PFSK-1 (cell line): ENCODE measurements around the gene SIRT7.

Experiments used
- FOXP2 ChIP-seq: optimal IDR thresholded peaks from 2 replicates; pipeline ENCODE3; 2011; ENCODE audit warnings: borderline replicate concordance, control low read depth, inconsistent platforms; ENCODE audit not compliant: insufficient read depth; ENCODE audit errors: extremely low read length, extremely low read depth
- POLR2AphosphoS5 ChIP-seq: IDR thresholded peaks from 2 replicates; pipeline ENCODE4 v1.6.1; 2012; ENCODE audit warnings: low read depth, mild to moderate bottlenecking, control low read depth, low read length, moderate library complexity
- SIN3A ChIP-seq: IDR thresholded peaks from 2 replicates; pipeline ENCODE4 v1.6.1; 2012; ENCODE audit warnings: mild to moderate bottlenecking, low read length, moderate library complexity, borderline replicate concordance; ENCODE audit not compliant: insufficient read depth
- TAF1 ChIP-seq: IDR thresholded peaks from 2 replicates; pipeline ENCODE4 v1.6.1; 2012; ENCODE audit warnings: low read length, control low read depth, borderline replicate concordance; ENCODE audit not compliant: insufficient read depth
- TF ChIP-seq, protein P1 (sequence below), 2 experiments: IDR thresholded peaks; 2 replicates each; pipeline versions ENCODE4 v1.6.1 to v1.8.0; 2011 to 2012; ENCODE audit warnings: low read depth in 2 of 2, low read length in 2 of 2, control low read depth in 1 of 2, inconsistent platforms in 1 of 2, mild to moderate bottlenecking in 1 of 2, moderate library complexity in 1 of 2; ENCODE audit not compliant: insufficient read depth in 1 of 2

The SIRT7 gene

DNA sequence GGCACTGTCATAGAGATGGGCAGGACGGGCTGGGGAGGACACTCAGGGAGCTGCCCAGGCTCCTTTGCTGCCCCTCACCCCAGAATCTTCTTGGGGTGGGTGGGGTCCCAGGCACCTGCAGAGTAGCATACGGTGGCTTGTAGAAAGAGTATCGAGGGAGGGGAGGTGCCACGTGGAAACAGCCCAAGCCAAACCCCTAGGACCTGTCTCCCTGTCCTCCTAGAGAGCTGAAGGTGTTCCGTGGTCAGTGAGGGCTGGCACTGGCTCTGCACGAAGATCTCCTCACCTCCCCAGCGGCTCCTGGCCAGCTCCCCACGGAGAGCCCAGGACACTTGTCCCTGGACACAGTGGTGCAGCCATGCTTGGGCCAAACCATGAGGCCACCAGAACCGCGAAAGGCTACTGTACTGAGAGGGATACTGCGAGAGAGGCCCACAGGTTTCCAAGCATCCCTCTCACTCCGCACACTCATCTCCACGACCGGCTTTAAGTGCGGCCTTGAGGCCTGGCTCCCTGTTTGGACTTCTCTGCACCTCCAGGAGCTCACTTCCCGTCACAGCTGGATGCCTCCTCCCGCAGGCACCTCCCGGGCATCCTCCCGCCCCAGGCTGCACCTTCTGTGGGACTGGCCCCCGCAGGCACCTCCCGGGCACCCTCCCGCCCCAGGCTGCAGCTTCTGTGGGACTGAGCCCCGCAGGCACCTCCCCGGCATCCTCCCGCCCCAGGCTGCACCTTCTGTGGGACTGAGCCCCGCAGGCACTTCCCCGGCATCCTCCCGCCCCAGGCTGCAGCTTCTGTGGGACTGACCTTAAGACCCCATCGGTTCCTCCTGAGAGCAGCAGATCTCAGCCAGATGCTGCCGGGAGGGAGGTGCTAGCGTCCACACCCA, 11.5 kb upstream of the SIRT7 start:
- TF ChIP-seq FOXP2 (no peak), POLR2AphosphoS5 (no peak), SIN3A (no peak), TAF1 (no peak)
- TF ChIP-seq, protein P1, sequence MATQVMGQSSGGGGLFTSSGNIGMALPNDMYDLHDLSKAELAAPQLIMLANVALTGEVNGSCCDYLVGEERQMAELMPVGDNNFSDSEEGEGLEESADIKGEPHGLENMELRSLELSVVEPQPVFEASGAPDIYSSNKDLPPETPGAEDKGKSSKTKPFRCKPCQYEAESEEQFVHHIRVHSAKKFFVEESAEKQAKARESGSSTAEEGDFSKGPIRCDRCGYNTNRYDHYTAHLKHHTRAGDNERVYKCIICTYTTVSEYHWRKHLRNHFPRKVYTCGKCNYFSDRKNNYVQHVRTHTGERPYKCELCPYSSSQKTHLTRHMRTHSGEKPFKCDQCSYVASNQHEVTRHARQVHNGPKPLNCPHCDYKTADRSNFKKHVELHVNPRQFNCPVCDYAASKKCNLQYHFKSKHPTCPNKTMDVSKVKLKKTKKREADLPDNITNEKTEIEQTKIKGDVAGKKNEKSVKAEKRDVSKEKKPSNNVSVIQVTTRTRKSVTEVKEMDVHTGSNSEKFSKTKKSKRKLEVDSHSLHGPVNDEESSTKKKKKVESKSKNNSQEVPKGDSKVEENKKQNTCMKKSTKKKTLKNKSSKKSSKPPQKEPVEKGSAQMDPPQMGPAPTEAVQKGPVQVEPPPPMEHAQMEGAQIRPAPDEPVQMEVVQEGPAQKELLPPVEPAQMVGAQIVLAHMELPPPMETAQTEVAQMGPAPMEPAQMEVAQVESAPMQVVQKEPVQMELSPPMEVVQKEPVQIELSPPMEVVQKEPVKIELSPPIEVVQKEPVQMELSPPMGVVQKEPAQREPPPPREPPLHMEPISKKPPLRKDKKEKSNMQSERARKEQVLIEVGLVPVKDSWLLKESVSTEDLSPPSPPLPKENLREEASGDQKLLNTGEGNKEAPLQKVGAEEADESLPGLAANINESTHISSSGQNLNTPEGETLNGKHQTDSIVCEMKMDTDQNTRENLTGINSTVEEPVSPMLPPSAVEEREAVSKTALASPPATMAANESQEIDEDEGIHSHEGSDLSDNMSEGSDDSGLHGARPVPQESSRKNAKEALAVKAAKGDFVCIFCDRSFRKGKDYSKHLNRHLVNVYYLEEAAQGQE (IDR thresholded peaks at IDR 0.05; ENCODE audit: insufficient read depth in 1 of 2, low read depth in 2 of 2, low read length in 2 of 2): no peak

DNA sequence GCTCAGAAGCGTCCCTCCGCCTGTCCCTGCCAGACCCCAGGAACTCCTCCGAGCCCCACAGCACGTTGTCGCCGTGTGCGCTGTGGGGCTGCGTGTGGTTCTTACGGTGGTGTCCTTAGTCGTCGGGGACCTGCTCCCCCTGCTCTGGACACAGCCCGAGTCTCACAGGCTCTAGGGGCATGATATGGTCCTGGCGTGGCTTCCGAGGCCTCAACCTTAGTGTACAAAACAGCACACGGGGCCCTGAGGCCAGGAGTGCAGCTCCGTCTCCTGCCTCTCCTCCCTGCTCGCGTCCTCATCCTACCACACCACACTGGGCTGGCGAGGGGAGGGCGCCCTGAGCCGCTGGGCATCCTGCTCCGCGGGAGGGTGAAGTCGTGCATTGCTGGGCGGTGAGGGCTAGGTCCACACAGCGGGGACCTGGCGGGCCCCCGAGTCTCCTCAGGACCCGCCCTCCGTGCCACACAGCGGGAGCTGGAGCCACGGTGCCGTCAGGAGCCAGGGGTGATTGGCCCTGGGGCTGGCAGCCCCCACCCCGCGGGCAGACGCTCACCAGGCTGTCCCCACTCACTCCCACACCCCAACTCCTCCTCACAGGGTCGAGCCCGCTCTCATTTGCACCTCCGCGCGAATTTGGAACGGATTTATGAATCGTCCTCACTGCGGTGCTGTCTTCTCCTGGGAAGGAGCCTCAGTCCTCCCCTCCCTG, 10.7 kb upstream of the SIRT7 start:
- TF ChIP-seq FOXP2 (no peak), TAF1 (no peak; the same call in 1 of the 2 replicates), POLR2AphosphoS5 (0 out of 2 replicates have a peak, but pooled peaks have one; percentile 27), SIN3A (peak; percentile 72; the same call in 1 of the 2 replicates)
- TF ChIP-seq, protein P1 (IDR thresholded peaks at IDR 0.05; ENCODE audit: insufficient read depth in 1 of 2, low read depth in 2 of 2, low read length in 2 of 2): peak in 1 of 2 experiments; percentile 28; a peak in 1 of 4 replicates

DNA sequence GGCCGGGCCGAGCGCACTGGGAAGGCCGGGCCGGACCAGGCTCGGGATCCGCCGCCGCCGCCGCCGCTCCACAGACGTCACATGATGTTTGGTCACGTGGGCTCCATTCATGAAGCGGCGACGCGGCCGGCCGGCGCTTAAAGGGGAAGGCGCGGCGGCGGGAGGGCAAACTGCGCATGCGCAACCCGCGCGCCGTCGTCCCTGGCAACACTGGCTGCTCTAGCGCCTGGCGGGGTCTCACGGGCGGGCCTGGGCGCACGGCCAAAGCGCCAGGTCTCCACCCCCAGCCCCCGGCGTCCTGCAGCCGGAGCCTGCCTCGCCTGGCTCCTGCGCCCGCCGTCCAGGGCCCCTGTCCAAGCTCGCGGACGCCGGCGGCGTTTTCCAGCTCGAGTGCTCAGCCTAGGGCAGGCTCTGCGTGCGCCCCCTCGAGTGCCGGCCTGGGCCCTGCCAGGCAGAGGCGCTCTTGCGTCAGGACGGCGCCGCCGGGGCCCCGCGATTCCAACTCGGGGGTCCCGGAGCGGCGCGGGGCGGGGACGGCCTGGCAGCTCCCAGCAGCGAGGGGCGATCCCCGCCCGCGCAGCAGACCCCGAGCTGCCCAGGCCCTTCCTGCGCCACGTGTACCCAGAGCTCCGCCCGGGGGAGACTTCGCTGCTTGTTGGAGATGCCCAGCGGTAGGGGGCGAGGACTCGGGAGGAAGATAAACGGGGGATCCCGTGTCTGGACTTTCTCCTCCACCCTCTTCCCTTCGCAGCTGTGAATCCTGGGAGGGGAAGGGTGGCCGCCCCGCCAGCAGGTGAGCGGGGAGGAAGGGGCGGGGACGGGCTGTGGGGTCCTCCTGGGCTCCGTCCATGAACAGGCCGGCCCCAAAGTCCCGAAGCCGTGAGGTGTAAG, 9.9 kb upstream of the SIRT7 start, which contains the start of gene MAFG:
MAFG (minus strand) TSS at position 83 of the 891 bp plus-strand sequence. CDS start 4,550 bp downstream, outside the sequence.
- TF ChIP-seq POLR2AphosphoS5: peak; percentile 60; the same call in 1 of the 2 replicates
- peak; percentile 82; the same call in 1 of the 2 replicates for TF ChIP-seq SIN3A
- no peak for TF ChIP-seq TAF1
- TF ChIP-seq, protein P1 (IDR thresholded peaks at IDR 0.05; ENCODE audit: insufficient read depth in 1 of 2, low read depth in 2 of 2, low read length in 2 of 2): no peak
- no peak for TF ChIP-seq FOXP2

DNA sequence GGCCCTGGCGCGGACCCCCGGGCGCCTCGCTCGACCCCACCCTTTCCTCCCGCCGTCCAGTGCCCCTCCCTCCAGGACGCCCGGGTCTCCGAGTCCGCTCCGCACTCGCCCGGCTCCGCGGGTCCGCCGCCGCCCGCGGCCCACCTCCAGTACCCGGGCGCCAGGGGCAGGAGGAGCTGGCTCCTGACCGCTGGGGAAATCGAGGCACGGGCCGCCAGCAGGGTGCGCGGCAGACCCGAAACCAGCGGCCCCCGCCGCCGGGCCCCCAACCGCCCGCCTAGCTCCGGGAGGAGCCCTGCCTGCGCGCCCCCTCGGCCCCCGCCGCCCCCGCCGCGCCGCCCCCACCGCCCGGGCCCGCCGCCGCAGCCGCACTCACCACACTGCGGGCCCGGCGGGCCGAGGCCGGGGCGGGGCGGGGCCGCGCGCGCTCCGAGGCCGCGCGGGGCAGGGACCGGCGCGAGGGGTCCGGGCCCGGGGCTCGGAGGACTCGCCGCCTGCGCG, 9.2 kb upstream of the SIRT7 start:
- TF ChIP-seq SIN3A: no peak
- no peak for TF ChIP-seq FOXP2
- TF ChIP-seq, protein P1 (IDR thresholded peaks at IDR 0.05; ENCODE audit: insufficient read depth in 1 of 2, low read depth in 2 of 2, low read length in 2 of 2): no peak
- TF ChIP-seq TAF1: no peak
- TF ChIP-seq POLR2AphosphoS5: no peak
